ENCODE measurements around the gene POLD2. TPM values are rescaled to one million over a fixed set of nuclear protein-coding genes. Genes with fewer than 3 reads are reported as not detected.

The POLD2 gene
- total RNA-seq, 1 experiment from 2014 or later, result 131 TPM

- H3K56ac ChIP-seq (ENCODE audit: insufficient read length, low read depth, low read length), result no peak overlapping the region
- no peak overlapping the region for H2BK20ac ChIP-seq (ENCODE audit: low read depth, low read length, poor library complexity, severe bottlenecking)
- no peak overlapping the region for H3K23ac ChIP-seq (ENCODE audit: insufficient read length, low read depth, low read length)
- no peak overlapping the region for H3K14ac ChIP-seq (ENCODE audit: insufficient read depth, low read length)
- H3K27ac ChIP-seq (ENCODE audit: insufficient read length, low read depth, low read length), result no peak overlapping the region
- H2AK5ac ChIP-seq (ENCODE audit: insufficient read length, low read length), result no peak overlapping the region
- no peaks in the 10 kb centered on the region for H3K79me2 ChIP-seq (ENCODE audit: insufficient read depth, low read length)
- Mint-ChIP-seq H3K4me1 (peaks cover 10 to 12% of the 10 kb centered on the region in 2 experiments), H3K27ac (no peak overlapping the region), H3K9me3 (peaks cover 2 to 3% of the 10 kb centered on the region in 2 experiments; a peak in 4 of 5 replicates), H3K36me3 (ENCODE audit: insufficient read depth in 1 of 3, low read depth in 3 of 3) (no peaks in the 10 kb centered on the region), H3K27me3 (ENCODE audit: low read depth) (peaks cover 43% of the 10 kb centered on the region), H3K4me3 (no peak overlapping the region)
- no peaks in the 10 kb centered on the region for H3K9me3 ChIP-seq (ENCODE audit: control insufficient read depth, low read depth, low read length)
- TF ChIP-seq, protein P1, sequence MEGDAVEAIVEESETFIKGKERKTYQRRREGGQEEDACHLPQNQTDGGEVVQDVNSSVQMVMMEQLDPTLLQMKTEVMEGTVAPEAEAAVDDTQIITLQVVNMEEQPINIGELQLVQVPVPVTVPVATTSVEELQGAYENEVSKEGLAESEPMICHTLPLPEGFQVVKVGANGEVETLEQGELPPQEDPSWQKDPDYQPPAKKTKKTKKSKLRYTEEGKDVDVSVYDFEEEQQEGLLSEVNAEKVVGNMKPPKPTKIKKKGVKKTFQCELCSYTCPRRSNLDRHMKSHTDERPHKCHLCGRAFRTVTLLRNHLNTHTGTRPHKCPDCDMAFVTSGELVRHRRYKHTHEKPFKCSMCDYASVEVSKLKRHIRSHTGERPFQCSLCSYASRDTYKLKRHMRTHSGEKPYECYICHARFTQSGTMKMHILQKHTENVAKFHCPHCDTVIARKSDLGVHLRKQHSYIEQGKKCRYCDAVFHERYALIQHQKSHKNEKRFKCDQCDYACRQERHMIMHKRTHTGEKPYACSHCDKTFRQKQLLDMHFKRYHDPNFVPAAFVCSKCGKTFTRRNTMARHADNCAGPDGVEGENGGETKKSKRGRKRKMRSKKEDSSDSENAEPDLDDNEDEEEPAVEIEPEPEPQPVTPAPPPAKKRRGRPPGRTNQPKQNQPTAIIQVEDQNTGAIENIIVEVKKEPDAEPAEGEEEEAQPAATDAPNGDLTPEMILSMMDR (conservative IDR thresholded peaks at IDR 0.05), result no peak
- H2BK12ac ChIP-seq (ENCODE audit: insufficient read length, low read depth, low read length), result no peak overlapping the region
- H3T11ph ChIP-seq (ENCODE audit: low read length), result no peak overlapping the region
- no peak overlapping the region for H4K8ac ChIP-seq (replicated peaks; ENCODE audit: insufficient read length, low read depth, low read length)
- no peaks in the 10 kb centered on the region for H4K20me1 ChIP-seq (ENCODE audit: control insufficient read depth, insufficient read depth, insufficient read length)
- no peaks in the 10 kb centered on the region for H3K27me3 ChIP-seq (ENCODE audit: insufficient read depth, low read length)
- H3K4me1 ChIP-seq (ENCODE audit: insufficient read depth, low read length), result no peaks in the 10 kb centered on the region
- no peak overlapping the region for H3K18ac ChIP-seq (ENCODE audit: insufficient read length, low read depth, low read length)
- H2BK15ac ChIP-seq (ENCODE audit: low read depth, low read length), result no peak overlapping the region
- H2BK120ac ChIP-seq (ENCODE audit: low read depth, low read length, poor library complexity, severe bottlenecking), result no peak overlapping the region
- H2AFZ ChIP-seq (ENCODE audit: low read length), result no peak overlapping the region
- H4K91ac ChIP-seq (ENCODE audit: insufficient read length, low read depth, low read length), result no peak overlapping the region
- no CpG with 5 or more reads among the region's 6 CpGs for WGBS (ENCODE audit: extremely low coverage, insufficient read length, low lambda C conversion rate)
- no peak overlapping the region for H2BK5ac ChIP-seq (ENCODE audit: insufficient read length, low read length)
- H3K23me2 ChIP-seq (ENCODE audit: insufficient read length, low read depth, low read length, poor library complexity, severe bottlenecking), result no peaks in the 10 kb centered on the region
- no peak overlapping the region for H3K9ac ChIP-seq (ENCODE audit: extremely low read depth, insufficient read length, low read length)
- no peak for DNase-seq
- no peak overlapping the region for H3K4ac ChIP-seq (ENCODE audit: low read depth, low read length)
- H3K79me1 ChIP-seq (ENCODE audit: insufficient read depth, low read depth, low read length, poor library complexity, severe bottlenecking), result no peaks in the 10 kb centered on the region
- no peak overlapping the region for H3K4me2 ChIP-seq (ENCODE audit: insufficient read depth, insufficient read length, low read length)
- H4K5ac ChIP-seq (ENCODE audit: insufficient read length, low read depth, low read length), result no peak overlapping the region
These were observed 49.6 kb upstream of the POLD2 start for GRCh38 chr7:44172803-44173424.
